ENCODE data around the gene WDR36. TPM values are rescaled to one million over a fixed set of nuclear protein-coding genes. Genes with fewer than 3 reads are reported as not detected.

Gene WDR36
- total RNA-seq, 1 experiment from 2014 or later, result 53.6 TPM

GRCh38 chr5:111113678-111114077, 21.5 kb downstream of the WDR36 start:
- Histone ChIP-seq H4K20me1 (ENCODE audit: insufficient read depth) (peaks cover 4% of the 10 kb centered on the region; the same call in 1 of the 2 replicates), H3K36me3 (ENCODE audit: control insufficient read depth in 1 of 2, insufficient read depth in 2 of 2, low read length in 2 of 2) (peaks cover 29 to 54% of the 10 kb centered on the region in 2 experiments), H2AFZ (ENCODE audit: low read depth, low read length, poor library complexity, severe bottlenecking) (no peak overlapping the region), H3K4me2 (ENCODE audit: low read length) (no peak overlapping the region), H3K9me3 (ENCODE audit: control insufficient read depth in 1 of 2, insufficient read depth in 1 of 2, low read depth in 1 of 2, low read length in 2 of 2) (no peaks in the 10 kb centered on the region), H3K4me3 (replicated peaks in 1 of 2; ENCODE audit: low read depth in 1 of 2, low read length in 2 of 2) (no peak overlapping the region), H3K27ac (ENCODE audit: low read depth, low read length) (no peak overlapping the region), H3K79me2 (ENCODE audit: insufficient read depth, low read length) (peaks cover 56% of the 10 kb centered on the region), H3K9me2 (ENCODE audit: insufficient read depth) (no peaks in the 10 kb centered on the region), H3K4me1 (ENCODE audit: control insufficient read depth in 1 of 2, insufficient read depth in 2 of 2, low read length in 2 of 2) (no peaks in the 10 kb centered on the region), H3K27me3 (ENCODE audit: insufficient read depth, low read length) (no peaks in the 10 kb centered on the region), H3K9ac (ENCODE audit: low read length) (no peak overlapping the region)
- DNase-seq (ENCODE audit: low read depth, low spot score), result no peak
- RAD21 ChIA-PET (ENCODE audit: low non-redundant PET in 1 of 2, low total read pairs in 2 of 2, uncharacterized antibody in 2 of 2, unreplicated experiment in 2 of 2), result no interaction called here
- no peak for ATAC-seq
- CTCF ChIA-PET, result no interaction called here
- intact Hi-C loops (cut with micrococcal nuclease), result no loop called here
- POLR2A ChIA-PET, result no interaction called here
- TF ChIP-seq POLR2AphosphoS5 (IDR thresholded peaks at IDR 0.05; ENCODE audit: low read depth, low read length) (no peak), CBX3 (IDR thresholded peaks at IDR 0.05; ENCODE audit: low read depth) (no peak), CEBPB (IDR thresholded peaks at IDR 0.05; ENCODE audit: low read depth) (no peak), YY1 (IDR thresholded peaks at IDR 0.05; ENCODE audit: extremely low read depth, insufficient replicate concordance, low read depth, low read length) (no peak), CTCF (IDR thresholded peaks at IDR 0.05 in 2 of 3, conservative IDR thresholded peaks at IDR 0.05 in 1 of 3; ENCODE audit: borderline replicate concordance in 1 of 3, insufficient read depth in 1 of 3, low read depth in 2 of 3, low read length in 2 of 3) (no peak), REST (IDR thresholded peaks at IDR 0.05; ENCODE audit: low read depth) (no peak), MAX (IDR thresholded peaks at IDR 0.05) (no peak), RAD21 (IDR thresholded peaks at IDR 0.05; ENCODE audit: low read depth) (no peak)
- BruUV-seq (replicated peaks), result no TSS peak
